PC-9 (cell line): Measurements from ENCODE around the gene GSG1. TPM values are rescaled to one million over a fixed set of nuclear protein-coding genes. Genes with fewer than 3 reads are reported as not detected.

Experiments used
- BruUV-seq: library from RNA; stranded (reverse); fragments of 400-500 nt; replicated peaks from 2 replicates; lab custom pipeline; 2021; lab: Mats Ljungman, UMichigan
- CTCF ChIA-PET: fragments of 300-600 bp; sonication (Branson Sonifier 250); formaldehyde crosslinking; loops from one replicate; lab custom pipeline; 2022; ENCODE audit warnings: antibody characterized with exemption; lab: Charles Lee
- POLR2A ChIA-PET: fragments of 300-600 bp; sonication (Branson Sonifier 250); formaldehyde crosslinking; loops from one replicate; lab custom pipeline; 2022; ENCODE audit warnings: antibody characterized with exemption; ENCODE audit not compliant: unreplicated experiment; lab: Charles Lee
- DNase-seq, 2 experiments: peaks; one replicate each; pipeline versions ENCODE4 v3.0.0 to v3.0.0-alpha.2; 2015 to 2022; ENCODE audit warnings: mixed read lengths in 1 of 2
- H2AFZ ChIP-seq: fragments of 200-600 bp; sonication (generic); 2 replicates; pipeline ENCODE4 v1.8.1; 2017; ENCODE audit warnings: antibody characterized with exemption
- H3F3A ChIP-seq: fragments of 200-600 bp; sonication (generic); 2 replicates; pipeline ENCODE4 v1.8.1; 2017; ENCODE audit warnings: antibody characterized with exemption, mild to moderate bottlenecking, low read depth; ENCODE audit not compliant: insufficient read depth
- H3K27ac ChIP-seq: fragments of 200-600 bp; sonication (generic); 2 replicates; pipeline ENCODE4 v1.6.1; 2016; ENCODE audit warnings: mixed run types
- H3K27me3 ChIP-seq: fragments of 200-600 bp; sonication (generic); 2 replicates; pipeline ENCODE4 v1.6.1; 2016; ENCODE audit warnings: low read depth, mixed run types; ENCODE audit not compliant: insufficient read depth
- H3K36me3 ChIP-seq: fragments of 200-600 bp; sonication (generic); 2 replicates; pipeline ENCODE4 v1.6.1; 2016; ENCODE audit warnings: low read depth, mixed run types
- H3K4me1 ChIP-seq: fragments of 200-600 bp; sonication (generic); replicated peaks from 2 replicates; pipeline ENCODE4 v1.6.1; 2016; ENCODE audit warnings: mixed run types; ENCODE audit not compliant: insufficient read depth
- H3K4me2 ChIP-seq: fragments of 200-600 bp; sonication (generic); 2 replicates; pipeline ENCODE4 v1.6.1; 2017; ENCODE audit warnings: mixed run types
- H3K4me3 ChIP-seq: fragments of 200-600 bp; sonication (generic); 2 replicates; pipeline ENCODE4 v1.6.1; 2016; ENCODE audit warnings: mixed run types
- H3K79me2 ChIP-seq: fragments of 200-600 bp; sonication (generic); 2 replicates; pipeline ENCODE4 v1.6.1; 2017; ENCODE audit warnings: low read depth, mixed run types
- H3K9me2 ChIP-seq: fragments of 200-600 bp; sonication (generic); 2 replicates; pipeline ENCODE4 v1.8.1; 2017; ENCODE audit warnings: mild to moderate bottlenecking; ENCODE audit not compliant: insufficient read depth
- H3K9me3 ChIP-seq: fragments of 200-600 bp; sonication (generic); 2 replicates; pipeline ENCODE4 v1.8.1; 2016; ENCODE audit warnings: low read depth; ENCODE audit not compliant: insufficient read depth
- H4K20me1 ChIP-seq: fragments of 200-600 bp; sonication (generic); 2 replicates; pipeline ENCODE4 v1.8.1; 2017; ENCODE audit not compliant: insufficient read depth
- EZH2 ChIP-seq: fragments of 200-600 bp; sonication (generic); IDR thresholded peaks from 2 replicates; pipeline ENCODE4 v1.8.0; 2017; ENCODE audit warnings: antibody characterized with exemption, low read depth
- intact Hi-C: fragments of 100-400 bp; cut with micrococcal nuclease; formaldehyde crosslinking; loops from one replicate; pipeline ENCODE4 v1.10.0; 2022; ENCODE audit not compliant: unreplicated experiment
- total RNA-seq: library from RNA; stranded (reverse); gene quantifications from 2 replicates; pipeline ENCODE4 v1.2.3, GENCODE V29; 2021
- TF ChIP-seq, protein P1 (sequence below): fragments of 200-600 bp; sonication (generic); conservative IDR thresholded peaks from 2 replicates; pipeline ENCODE4 v1.6.1; 2017; ENCODE audit warnings: mixed run types, antibody characterized with exemption, mild to moderate bottlenecking, moderate library complexity

The GSG1 gene
- total RNA-seq, 1 experiment from 2014 or later: 0.41 TPM

DNA sequence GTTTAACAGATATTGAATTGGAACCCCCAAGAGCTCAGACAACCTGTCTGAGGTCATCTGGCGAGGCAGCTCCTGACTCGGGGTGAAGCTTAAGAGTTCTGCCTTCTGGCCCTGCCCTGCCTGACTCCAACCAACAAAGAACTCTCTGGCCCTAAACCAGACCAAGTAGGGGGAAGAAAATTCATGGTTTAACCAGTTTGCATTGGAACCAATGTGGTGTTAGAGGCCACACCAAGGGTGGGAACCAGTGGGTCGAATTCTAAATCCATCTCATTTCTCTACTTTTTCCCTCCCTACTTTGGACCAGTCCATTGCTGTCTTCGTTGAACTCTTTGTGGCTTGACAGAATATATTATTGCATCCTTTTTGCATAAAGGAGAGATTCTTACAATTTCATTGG is 30.4 kb upstream of the GSG1 start:
- Histone ChIP-seq H4K20me1 (no peaks in the 10 kb centered on the region), H3K9me2 (no peaks in the 10 kb centered on the region), H3K27me3 (no peaks in the 10 kb centered on the region), H2AFZ (no peak overlapping the region), H3K9me3 (peaks cover 17% of the 10 kb centered on the region; the same call in 1 of the 2 replicates), H3K4me2 (peak overlapping the region; percentile 71; the same call in 1 of the 2 replicates), H3K27ac (peak overlapping the region; percentile 88), H3K4me3 (no peak overlapping the region), H3K36me3 (no peaks in the 10 kb centered on the region), H3K4me1 (peaks cover 54% of the 10 kb centered on the region), H3F3A (peaks cover 21% of the 10 kb centered on the region), H3K79me2 (no peaks in the 10 kb centered on the region)
- POLR2A ChIA-PET: no interaction called here
- intact Hi-C loops: loop anchor here (2.0 kb wide), 1 partner anchor 71 kb away; no protein-coding TSS in a partner anchor
- DNase-seq: no peak
- no TSS peak for BruUV-seq
- CTCF ChIA-PET: interaction anchor here (0.8 kb wide), 1 partner anchor 45 kb away, joined by 9 read pairs; no protein-coding TSS in a partner anchor
- TF ChIP-seq EZH2: no peak
- TF ChIP-seq, protein P1, sequence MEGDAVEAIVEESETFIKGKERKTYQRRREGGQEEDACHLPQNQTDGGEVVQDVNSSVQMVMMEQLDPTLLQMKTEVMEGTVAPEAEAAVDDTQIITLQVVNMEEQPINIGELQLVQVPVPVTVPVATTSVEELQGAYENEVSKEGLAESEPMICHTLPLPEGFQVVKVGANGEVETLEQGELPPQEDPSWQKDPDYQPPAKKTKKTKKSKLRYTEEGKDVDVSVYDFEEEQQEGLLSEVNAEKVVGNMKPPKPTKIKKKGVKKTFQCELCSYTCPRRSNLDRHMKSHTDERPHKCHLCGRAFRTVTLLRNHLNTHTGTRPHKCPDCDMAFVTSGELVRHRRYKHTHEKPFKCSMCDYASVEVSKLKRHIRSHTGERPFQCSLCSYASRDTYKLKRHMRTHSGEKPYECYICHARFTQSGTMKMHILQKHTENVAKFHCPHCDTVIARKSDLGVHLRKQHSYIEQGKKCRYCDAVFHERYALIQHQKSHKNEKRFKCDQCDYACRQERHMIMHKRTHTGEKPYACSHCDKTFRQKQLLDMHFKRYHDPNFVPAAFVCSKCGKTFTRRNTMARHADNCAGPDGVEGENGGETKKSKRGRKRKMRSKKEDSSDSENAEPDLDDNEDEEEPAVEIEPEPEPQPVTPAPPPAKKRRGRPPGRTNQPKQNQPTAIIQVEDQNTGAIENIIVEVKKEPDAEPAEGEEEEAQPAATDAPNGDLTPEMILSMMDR: no peak

DNA sequence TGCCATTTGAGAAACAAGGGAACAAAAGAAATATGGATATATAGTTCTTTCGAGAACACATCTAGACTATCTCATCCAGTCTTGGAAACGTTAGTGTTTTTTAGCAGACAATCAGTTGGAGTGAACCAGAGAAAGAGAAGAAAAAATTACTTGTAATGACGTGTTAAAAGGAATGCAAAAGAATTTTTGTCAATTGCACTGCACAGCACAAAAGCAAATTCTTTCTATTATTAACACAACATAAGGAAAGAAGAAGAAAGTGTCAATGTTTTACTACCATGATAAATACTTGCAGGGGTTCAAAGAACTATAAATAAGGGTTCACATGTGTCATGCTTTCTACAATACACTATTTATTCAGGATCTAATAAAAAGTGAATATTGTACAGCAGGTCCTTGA is 27.5 kb upstream of the GSG1 start:
- H3K79me2 ChIP-seq: no peaks in the 10 kb centered on the region
- BruUV-seq: no TSS peak
- ChIA-PET POLR2A (no interaction called here), CTCF (no interaction called here)
- H3K4me1 ChIP-seq: peaks cover 52% of the 10 kb centered on the region
- peaks cover 17% of the 10 kb centered on the region for H3F3A ChIP-seq
- TF ChIP-seq, protein P1: no peak
- DNase-seq: no peak
- H3K4me2 ChIP-seq: no peak overlapping the region
- no peak overlapping the region for H3K4me3 ChIP-seq
- H3K9me3 ChIP-seq: peaks cover 10% of the 10 kb centered on the region; the same call in 1 of the 2 replicates
- no peak overlapping the region for H2AFZ ChIP-seq
- no peak overlapping the region for H3K27ac ChIP-seq
- H3K27me3 ChIP-seq: no peaks in the 10 kb centered on the region
- intact Hi-C loops: no loop called here
- no peaks in the 10 kb centered on the region for H3K36me3 ChIP-seq
- H4K20me1 ChIP-seq: no peaks in the 10 kb centered on the region
- H3K9me2 ChIP-seq: no peaks in the 10 kb centered on the region

DNA sequence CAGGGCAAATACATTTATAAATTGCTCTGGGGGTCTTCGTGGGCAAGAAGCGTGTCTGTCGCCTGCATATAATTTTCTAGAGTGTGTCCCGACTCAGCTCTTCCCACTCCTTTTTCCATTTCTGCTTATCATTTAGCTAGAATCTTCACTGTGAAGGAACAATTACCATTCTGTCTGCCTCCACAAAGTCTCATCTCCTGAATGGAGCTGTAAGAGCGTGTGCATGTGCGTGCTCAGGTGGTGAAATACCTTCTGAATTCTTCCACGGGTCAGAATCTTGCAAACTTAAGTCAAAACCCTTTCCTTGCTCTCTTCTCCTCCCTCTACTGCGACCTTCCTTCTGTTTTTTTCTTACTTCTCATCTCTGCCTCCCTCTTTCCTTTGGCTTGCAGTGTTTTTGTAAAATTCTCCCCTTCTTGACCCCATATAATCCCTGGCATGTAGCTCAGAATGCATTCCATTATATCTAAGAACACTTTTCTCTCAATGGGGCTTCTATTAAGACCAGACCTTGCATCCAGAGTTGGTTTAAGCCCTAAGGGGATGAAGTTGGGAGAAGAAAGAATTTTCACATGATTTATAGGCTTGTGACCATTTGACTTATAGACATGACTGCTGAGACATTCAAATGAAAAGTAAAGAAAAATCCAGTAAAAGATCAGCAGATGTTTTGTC is 25.0 kb upstream of the GSG1 start:
- H3K79me2 ChIP-seq: no peaks in the 10 kb centered on the region
- DNase-seq: peak in 1 of 2 experiments; percentile 41
- intact Hi-C loops: no loop called here
- TF ChIP-seq, protein P1: no peak
- TF ChIP-seq EZH2: no peak
- H4K20me1 ChIP-seq: no peaks in the 10 kb centered on the region
- peaks cover 52% of the 10 kb centered on the region for H3K4me1 ChIP-seq
- H3F3A ChIP-seq: peaks cover 22% of the 10 kb centered on the region
- no TSS peak for BruUV-seq
- ChIA-PET POLR2A (interaction anchor here (0.7 kb wide), 1 partner anchor 54 kb away, joined by 6 read pairs; no protein-coding TSS in a partner anchor), CTCF (interaction anchor here (0.6 kb wide), 1 partner anchor 309 kb away, joined by 3 read pairs; no protein-coding TSS in a partner anchor)
- no peak overlapping the region for H3K4me2 ChIP-seq
- no peaks in the 10 kb centered on the region for H3K36me3 ChIP-seq
- no peak overlapping the region; the same call in 1 of the 2 replicates for H2AFZ ChIP-seq
- no peak overlapping the region for H3K4me3 ChIP-seq
- H3K9me3 ChIP-seq: peaks cover 4% of the 10 kb centered on the region; the same call in 1 of the 2 replicates
- no peak overlapping the region for H3K27ac ChIP-seq
- H3K9me2 ChIP-seq: no peaks in the 10 kb centered on the region
- H3K27me3 ChIP-seq: no peaks in the 10 kb centered on the region
